Hepatic stellate cell (primary cell): ENCODE results near the gene UBE2O.

Experiments used
- DNase-seq: peaks from one replicate; pipeline ENCODE4 v3.0.0; 2011; ENCODE audit warnings: low spot score

Gene UBE2O

DNA sequence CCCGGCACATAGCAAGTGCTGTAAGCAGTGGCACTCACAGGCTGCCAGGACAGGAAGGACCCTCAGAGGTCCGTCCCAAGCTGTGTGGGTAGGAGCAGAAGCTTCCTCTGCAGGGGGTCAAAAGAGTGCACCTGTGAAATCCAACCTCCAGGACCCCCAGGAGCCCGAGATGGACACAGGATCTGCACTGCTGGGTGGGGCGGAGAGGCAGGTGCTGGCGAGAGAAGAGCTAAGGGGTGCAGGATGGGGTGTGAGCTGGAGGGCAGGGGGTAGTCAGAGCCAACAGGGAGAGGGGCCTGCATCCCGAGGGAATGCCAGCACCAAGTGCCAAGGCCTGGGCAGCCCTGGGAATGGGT is 13.8 kb upstream of the UBE2O start:
- no peak for DNase-seq

DNA sequence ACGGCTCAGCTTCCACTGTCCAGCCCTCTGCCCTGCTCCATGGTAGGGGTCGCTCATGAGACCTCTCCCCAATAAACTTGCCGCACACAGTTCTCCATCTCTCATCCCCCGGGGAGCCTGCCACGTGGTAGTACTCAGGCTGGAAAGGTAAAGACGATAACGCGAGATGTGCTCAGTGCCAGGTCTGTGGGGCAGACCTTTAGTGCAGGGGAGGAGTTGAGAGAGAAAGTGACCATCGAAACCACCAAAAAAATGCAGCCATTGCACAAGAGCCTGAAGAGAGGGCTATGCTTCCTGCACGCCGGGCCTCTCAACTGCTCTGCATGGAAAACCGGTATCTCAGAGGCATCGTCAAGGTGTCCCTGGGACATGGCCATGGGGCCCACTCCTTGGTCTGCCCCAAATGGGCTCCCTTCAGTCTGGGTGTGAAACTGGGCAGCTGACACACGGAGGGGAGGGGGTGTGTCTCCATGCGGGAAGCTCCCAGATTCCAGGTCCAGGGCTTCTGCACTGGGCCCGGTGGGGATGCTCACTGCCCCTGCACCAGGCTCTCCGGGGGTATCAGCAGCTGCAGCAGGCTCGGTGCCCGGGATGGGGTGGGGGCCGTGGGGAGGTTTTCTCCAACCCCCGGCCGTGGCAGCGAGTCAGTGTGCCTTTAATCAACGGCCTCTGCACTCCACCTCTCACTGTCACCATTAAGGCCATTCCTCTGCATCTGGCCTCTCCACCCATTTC is 9.8 kb upstream of the UBE2O start:
- DNase-seq, result no peak

DNA sequence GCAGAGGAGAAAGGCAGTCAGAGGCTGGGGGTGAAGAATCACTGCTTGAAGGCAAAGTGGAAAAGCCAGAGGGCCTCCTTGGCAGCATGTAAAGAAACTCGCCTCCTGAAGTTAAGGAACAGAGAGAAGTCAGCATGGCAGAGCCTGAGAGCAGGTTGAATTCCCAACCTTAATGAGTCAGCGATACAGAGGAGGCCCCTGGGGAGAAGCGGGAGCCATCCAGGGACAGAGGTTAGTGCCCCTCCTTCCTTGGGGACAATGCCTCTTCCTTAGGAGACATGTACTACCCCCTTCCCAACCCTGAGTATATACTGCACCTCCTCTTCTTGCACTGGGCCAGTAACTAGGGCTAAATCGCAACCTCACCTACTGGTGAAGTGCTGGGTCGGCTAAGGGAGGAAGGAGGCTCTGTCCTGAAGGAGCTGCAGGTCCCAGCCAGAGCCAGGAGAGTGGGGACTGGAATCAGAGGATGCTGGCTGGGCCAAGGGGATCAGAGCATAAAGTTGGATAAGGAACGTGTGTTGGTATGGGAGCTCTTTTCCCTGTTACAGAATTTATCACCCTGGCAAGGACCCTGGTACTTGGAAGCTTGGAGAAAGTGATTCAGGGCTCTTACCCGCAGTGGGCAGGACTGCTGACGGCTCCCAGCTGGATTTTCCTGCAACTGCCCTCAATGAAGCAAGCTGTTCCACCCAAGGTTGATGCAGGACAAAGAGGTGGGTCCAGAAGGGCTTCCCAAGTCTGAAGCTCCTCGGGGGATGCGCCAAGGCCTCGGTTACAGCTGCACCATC is 9.0 kb upstream of the UBE2O start:
- no peak for DNase-seq

DNA sequence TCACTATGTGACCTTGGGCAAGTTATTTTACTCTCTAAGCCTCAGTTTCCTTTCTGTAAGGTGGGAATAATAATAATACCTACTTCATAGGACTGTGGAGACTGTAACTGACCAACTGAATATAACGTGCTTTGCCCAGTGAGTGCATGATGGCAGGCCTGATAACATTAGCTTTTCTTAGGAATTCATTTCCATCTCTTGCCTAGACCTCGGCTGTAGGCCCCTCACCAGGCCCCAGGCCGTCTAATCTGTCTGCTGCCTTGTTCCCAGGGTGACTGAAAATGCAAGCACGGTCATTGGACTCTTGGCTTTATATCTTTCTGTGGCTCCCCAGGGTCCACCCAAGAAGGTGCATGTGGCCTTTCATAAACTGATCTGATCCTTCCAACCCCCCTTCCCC is 6.7 kb upstream of the UBE2O start:
- no peak for DNase-seq

DNA sequence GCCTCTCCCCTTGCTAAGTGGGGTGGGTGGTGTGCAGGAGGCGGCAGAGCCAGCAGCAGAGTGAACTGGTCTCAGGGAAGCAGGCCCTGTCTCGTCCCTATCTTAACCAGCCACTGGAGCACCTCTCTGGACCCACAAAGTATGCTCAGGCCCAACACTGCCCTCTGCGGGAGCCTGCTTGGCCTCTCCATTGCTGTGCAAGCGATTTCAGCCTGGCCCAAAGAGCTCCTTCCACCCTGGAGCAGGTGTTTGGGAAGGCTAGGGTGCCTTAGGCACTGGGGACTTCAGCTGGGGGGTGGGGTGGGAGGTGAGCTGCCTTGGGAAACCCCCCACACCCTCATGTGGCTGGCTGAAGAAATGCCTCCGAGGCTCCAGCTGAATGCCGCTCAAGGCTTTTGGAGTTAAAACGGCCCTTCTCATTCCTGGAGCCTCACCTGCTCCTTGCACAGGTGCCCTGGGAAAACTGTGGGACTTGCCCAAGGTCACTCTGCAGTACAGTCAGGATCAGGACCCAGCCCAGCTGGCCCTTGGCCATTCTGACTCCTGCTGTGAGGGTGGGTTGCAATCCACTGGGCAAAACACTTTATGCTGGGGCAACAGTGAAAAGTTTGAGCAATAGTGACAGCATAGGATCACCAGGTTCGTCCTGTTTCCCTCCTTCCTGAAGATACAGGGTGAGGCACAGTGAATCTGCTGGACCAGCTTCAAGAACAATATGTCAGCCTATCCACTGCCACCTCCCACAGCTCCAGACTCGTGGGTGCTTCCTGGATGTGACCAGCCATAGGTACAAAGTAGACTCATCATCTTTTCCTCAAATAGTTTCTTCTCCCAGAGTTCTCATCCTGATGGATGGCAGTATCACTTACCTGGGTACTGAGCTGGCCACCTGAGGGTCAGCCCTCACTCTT is 5.9 kb upstream of the UBE2O start:
- DNase-seq, result peak; percentile 75

DNA sequence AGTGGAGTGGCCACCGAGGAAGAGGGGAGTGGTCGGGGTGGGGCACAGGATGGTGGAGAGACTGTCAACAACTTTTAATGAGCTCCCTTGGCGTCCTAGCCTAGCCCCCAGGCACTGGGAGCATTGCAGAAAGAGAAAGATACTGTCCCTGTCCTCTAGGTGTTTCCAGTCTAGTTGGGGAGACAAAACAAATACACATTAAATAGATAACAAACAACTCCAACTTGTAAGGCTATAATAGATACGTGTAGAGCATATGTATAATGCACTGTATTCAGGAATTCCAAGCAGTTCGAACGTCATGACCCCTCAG is 435 bp upstream of the UBE2O start:
- no peak for DNase-seq

DNA sequence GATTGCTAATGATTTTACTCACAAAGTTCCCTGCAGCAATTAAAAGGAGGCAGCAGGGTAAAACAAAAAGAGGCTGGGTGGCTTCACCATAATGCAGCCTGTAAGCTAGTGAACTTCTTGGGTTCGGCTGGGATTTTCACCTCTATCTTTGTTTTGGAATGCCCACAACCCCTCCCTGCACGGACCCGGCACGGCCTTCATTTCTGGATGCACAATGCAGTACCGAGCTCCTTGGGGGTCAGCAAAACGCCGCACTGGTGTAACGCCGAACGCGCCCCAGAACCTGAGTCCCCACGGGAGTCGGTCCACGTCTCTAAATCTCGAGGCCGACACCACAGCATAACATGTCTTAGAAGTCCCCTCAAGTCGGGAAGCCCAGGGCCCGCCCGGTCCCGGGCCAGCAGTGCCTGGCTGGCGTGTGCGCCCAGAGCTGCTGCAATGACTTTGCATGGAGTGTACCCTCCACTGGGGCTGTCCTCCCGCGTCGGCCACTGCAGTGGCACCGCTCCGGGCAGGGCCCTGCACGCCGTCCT is 759 bp downstream of the UBE2O start:
- no peak for DNase-seq

DNA sequence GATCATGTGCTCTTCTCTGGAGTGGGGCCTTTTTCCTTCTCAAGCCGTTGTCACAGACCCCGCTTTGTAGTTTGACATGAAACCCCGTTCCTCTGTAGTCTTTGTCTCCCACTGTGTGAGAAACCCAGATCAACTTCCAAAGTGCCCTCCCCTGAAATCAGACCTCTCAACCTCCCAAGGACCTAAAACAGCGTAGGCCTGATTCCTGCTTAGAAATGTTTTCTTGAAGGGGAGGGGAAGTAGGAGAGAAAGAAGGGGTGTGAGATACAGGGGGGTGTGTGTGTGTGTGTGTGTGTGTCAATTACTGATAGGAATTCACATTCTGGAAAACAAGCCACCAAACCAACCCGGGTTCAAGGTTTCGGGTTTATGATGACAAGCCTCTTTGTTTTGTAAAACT is 1.4 kb downstream of the UBE2O start:
- DNase-seq, result no peak

DNA sequence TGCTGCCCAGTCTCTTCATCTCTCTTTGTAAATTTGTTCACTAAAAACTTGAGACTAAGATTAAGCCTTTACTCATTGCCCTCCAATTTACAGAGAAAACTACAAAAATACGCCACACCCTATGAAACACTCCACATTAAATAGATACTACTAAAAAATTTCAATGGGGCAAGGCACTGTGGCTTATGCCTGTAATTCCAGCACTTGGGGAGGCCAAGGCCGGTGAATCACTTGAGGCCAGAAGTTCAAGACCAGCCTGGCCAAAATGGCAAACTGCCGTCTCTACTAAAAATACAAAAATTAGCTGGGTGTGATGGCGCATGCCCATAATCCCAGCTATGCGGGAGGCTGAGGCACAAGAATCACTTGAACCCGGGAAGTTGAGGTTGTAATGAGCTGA is 3.8 kb downstream of the UBE2O start:
- no peak for DNase-seq

DNA sequence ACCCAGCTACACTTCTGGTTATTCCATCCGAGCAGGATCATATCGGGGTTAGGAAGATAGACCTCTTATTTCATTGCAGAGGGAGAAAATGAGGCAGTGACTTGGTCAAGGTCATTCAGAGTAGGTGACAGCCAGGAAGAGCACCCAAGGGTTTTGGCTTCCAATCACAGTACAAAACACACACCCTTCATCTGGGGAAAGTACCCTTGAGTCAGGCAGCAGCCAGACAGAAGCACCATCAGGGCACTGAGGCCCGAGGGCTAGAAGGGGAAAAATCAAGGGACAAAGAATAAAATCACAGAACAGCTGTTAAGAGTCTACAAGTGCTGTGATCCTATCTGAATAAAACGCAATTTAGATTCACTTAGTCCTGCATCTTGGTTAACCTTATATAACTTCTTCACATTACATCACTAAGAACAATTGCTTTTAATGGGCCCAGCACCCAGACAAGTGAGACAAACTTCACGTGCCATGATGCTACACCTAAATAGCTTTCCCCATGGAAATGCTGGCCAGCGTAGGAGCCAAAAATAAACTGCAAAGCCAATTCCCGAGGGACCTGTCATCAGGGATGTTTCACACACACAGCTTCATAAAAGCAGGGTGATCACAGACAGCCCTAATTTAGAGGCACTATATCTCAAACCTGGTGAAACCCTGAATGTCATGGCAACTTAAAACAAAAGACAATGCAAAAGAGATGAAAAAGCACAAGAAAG is 4.9 kb downstream of the UBE2O start:
- no peak for DNase-seq

DNA sequence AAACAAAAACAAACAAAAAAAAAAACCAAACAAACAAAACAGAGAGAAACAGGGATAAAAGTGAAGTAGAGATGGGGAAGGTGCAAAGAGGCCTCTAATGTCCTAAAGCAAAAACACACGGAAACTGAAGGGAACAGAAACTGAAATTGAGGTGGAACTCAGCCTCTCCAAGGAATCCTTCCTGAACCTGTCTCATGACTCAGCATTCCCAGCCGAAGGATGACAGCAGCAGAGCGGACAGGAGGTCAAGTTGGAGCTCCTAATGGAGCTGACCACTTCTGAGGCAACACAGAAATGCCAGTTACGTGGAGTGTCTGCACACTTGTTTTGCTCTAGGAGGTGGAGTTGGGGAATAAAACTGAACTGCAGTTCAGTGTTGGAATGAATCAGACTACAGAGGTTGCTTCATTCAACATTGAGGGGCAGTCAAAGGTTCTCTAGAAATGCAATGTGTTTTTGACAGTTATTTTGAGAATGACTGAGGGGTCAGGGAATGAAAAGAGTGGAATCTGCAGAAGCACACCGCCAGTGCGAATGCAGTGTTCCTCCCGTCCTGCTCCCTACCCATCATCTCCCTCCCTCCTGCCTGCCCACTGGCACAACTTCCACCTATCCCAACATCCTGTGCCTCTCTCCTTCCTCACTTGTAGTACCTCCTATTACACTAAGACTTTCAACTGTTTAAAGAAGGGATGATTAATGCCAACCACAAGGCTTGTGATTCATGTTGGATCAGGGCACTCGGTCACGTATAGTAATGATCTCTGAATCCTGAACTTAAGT is 6.3 kb downstream of the UBE2O start:
- peak; percentile 71 for DNase-seq

DNA sequence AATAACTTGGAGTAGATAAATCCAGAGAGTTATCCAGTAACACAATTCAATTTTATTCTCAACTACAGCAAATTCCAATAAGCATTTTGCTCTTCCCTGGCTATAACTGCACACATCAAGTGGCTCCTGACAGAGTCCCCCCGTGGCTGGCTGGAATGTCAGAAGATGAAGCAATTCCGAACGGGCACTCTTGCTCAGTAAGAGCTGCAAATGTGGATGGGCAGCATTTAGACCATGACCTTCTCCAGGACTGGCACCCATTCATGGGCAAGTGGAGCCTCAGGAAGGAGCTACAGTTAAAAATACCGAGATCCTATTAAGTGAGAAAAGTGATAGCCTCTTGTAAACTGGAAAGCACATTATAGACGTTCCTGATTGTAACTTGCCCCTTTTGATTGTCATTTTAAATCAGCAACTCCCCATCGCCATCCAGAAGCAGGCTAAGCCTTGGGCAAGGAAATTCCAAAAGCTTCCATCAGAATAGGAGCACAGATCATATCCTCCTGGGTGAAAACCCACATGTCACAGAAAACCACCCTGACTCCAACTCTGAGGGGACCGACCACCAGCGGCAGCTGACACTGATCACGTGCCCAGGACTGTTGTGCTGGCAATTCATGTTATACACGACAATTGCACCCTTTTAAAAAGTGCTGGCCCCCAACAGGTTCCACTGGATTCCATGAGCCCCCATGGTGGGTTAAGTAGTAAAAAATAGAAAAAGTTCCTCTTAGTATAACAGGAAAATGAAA is 7.1 kb downstream of the UBE2O start:
- no peak for DNase-seq

DNA sequence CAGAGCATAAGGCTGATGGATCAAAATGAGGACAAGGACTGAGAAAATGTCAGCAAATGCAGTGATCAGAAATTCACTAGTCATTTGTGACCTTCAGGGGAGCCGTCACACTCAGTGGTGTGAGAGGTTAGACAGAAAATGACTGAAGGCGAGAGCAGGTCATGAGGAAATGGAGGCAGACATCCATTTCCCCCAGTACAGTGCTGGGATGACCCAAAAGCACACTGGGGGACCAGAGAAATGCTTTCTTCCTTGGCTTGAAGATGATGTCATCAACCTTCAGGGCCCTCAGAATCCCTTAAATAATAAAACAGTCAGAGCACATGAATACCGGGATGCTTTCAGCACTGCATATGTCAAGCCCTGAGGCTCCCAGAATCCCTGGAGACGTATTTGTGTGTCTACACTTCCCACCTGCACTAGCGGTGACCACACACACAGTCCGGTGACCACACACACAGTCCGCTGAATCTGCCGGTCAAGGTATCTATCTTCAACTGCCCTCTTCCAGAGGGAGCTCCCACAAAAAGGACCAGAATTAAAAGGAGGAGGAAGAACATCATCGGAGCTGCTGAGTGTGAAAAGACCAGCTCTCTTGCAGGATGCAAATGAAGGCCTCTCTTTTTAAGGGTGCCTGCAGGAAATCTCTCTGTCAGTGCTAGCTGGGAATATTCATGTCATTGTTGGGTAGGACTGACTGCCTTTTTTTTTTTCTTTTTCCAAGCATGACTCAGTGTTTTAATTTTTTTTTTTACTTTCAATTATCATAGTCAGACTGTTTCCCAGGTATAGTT is 8.2 kb downstream of the UBE2O start:
- DNase-seq, result no peak

DNA sequence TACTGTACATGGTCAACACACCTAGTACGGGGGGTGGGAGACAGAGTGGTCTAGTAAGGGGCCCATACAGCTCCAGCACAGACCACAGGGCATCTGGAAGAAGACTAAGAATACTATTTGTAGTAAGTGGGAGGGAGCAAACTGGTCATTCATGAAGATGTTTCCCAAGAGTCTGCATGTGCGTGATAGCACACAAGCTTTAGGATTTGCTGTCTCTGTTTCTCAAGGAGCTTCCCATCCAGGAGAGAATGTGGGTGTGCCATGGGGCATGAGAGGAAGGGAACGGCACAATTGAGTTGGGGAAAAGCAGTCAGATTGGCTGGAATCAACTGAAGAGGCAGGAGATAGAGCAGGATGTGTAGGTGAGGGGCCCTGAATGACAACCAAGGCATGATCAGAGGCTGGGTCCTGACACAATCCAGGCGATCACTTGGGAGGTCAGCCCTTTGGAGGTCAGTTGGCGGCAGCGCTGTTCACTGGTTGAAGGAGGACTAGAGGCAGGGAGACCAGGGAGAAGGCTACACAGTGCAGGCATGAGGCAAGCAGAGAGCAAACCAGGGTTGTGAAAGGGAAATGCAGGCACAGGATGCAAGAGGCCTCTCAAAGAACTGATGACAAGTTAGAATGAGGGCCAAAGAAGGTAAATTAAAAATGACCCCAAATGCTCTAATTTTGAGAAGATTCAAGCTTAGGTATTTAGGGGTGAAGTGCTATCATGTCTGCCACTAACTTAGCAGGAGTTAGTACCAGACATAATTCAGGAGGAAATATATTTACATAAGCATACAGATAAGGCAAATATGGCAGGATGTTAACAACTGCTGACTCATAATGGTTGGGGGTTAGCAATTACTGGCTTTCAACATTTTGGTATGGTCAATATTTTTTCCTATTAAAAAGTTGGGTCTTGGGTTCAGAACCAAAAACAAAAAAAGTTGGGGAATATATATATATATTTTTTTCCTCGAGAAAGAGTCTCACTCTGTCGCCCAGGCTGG is 10.3 kb downstream of the UBE2O start:
- no peak for DNase-seq

DNA sequence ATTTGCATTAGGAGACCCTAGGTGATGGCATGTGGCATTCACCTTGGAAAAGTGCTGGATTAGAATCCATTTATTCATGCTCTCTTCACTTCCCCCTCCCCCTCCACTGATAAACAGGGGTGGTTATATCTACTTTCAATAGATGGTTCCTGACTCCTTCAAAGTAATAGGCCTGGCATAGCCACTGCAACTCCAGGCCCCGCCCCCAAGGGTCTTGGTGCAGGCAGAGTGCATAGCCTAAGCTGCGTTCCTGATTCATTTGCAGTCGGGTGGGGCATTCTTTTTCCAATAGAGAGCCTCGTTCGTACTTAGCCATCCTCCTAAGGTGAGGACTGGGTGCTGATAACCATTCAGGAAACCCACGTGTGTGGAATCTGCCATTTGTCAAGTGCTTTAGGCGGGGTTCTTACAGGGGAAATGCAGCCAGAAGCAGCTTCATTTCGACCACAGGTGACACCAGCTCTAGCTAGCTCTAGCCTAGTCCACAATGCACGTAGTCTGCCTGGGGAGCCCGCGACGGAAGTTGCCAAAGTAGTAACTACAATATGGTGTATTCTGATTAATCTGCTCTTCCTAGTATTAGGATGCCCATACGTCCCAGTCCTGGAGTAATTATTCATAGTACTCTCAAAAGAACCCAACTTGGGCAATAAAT is 11.1 kb downstream of the UBE2O start:
- DNase-seq, result no peak

DNA sequence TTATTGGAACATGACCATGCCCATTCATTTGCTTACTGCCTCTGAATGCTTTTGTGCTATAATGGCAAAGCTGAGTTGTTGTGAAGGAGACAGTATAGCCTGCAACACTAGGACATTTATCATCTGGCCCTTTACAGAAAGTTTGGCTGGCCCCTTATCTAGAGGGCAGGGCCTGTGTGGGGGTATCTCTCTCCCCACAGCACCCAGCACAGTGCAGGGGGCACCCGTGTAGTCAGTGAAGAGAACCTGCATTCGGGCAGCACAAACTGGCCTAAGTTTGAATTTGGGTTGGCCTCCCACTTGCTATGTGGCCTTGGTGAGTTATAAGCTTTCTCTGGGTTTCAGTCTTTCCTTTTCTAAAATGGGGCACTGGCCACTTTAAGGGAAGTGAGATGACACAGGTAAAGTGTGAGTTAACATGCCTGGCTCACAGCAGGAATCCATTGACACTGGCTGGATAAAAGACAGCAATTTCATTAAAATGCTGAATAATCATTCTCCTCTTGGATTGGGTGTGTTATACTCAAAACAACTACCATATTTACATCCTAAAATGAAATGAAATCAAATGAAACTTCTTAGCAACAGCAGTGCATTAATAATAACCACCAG is 12.1 kb downstream of the UBE2O start:
- no peak for DNase-seq

DNA sequence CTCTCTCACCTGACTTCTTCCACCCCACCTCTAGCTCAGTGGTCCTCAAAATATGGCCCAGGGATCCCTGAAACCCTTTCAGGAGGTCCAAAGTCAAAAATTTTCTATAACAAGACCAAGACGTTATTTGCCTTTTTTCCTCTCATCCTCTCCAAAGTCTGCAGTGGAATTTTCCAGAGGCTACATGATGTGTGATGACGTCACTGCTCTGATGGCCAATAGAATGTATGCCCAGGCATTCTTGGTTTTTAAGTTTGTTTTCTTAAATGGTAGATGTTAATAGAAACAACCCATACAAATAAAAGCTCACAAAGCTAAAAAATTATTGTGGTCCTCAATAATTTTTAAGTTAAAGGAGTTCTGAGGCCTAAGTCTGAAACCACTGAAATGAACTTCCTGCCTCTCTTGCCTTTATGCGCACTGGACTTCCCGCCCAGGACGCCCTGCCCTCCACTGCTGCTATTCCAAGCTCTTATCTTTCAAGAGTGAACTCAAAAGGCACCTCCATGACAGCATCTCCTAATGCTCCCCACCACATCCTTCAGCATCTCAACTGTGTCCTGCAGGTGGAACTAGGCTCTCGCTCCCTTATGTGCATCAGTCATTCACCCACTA is 13.5 kb downstream of the UBE2O start:
- no peak for DNase-seq
